KMS-11 (cell line): Measurements from ENCODE around the gene TFR2.

ENCODE experiments used
- H2AFZ ChIP-seq: fragments of 200-600 bp; sonication (generic); 2 replicates; pipeline ENCODE4 v1.6.1; 2016; ENCODE audit warnings: antibody characterized with exemption, mixed run types, low read depth
- H3K27ac ChIP-seq: fragments of 200-600 bp; sonication (generic); 2 replicates; pipeline ENCODE4 v1.6.1; 2016; ENCODE audit warnings: mild to moderate bottlenecking, mixed run types
- H3K27me3 ChIP-seq: fragments of 200-600 bp; sonication (generic); 2 replicates; pipeline ENCODE4 v1.6.1; 2017; ENCODE audit warnings: mild to moderate bottlenecking, low read depth, mixed run types, moderate library complexity; ENCODE audit not compliant: insufficient read depth
- H3K36me3 ChIP-seq: fragments of 200-600 bp; sonication (generic); 2 replicates; pipeline ENCODE4 v1.6.1; 2017; ENCODE audit warnings: mild to moderate bottlenecking, mixed run types; ENCODE audit not compliant: insufficient read depth
- H3K4me1 ChIP-seq: fragments of 200-600 bp; sonication (generic); 2 replicates; pipeline ENCODE4 v1.6.1; 2016; ENCODE audit warnings: mild to moderate bottlenecking, low read depth, mixed run types; ENCODE audit not compliant: poor library complexity, severe bottlenecking
- H3K4me2 ChIP-seq: fragments of 200-600 bp; sonication (generic); 2 replicates; pipeline ENCODE4 v1.7.0; 2016; ENCODE audit warnings: mild to moderate bottlenecking, mixed run types
- H3K4me3 ChIP-seq: fragments of 200-600 bp; sonication (generic); IDR thresholded peaks from 2 replicates; pipeline ENCODE4 v1.6.1; 2017; ENCODE audit warnings: low read depth, low read length, mixed read lengths; ENCODE audit not compliant: insufficient read depth
- H3K79me2 ChIP-seq: fragments of 200-600 bp; sonication (generic); 2 replicates; pipeline ENCODE4 v1.6.1; 2016; ENCODE audit warnings: low read depth, mixed run types; ENCODE audit not compliant: insufficient read depth
- H3K9ac ChIP-seq: fragments of 200-600 bp; sonication (generic); 2 replicates; pipeline ENCODE4 v1.6.1; 2016; ENCODE audit warnings: mild to moderate bottlenecking, mixed run types
- H4K20me1 ChIP-seq: fragments of 200-600 bp; sonication (generic); 2 replicates; pipeline ENCODE4 v1.6.1; 2016; ENCODE audit warnings: mild to moderate bottlenecking, mixed run types; ENCODE audit not compliant: insufficient read depth
- CTCF ChIP-seq: fragments of 200-600 bp; sonication (generic); conservative IDR thresholded peaks from 2 replicates; pipeline ENCODE4 v1.6.1; 2017; ENCODE audit warnings: low read depth, mild to moderate bottlenecking, antibody characterized with exemption, low read length, moderate library complexity, mixed read lengths

TFR2 gene

GRCh38 chr7:100630066-100630465 lies 11.3 kb downstream of the TFR2 start:
- H3K36me3 ChIP-seq, result no peaks in the 10 kb centered on the region
- no peak overlapping the region for H3K9ac ChIP-seq
- peaks cover 9% of the 10 kb centered on the region for H3K4me1 ChIP-seq

GRCh38 chr7:100629117-100629716 lies 12.1 kb downstream of the TFR2 start:
- H3K4me1 ChIP-seq, result peaks cover 9% of the 10 kb centered on the region
- peak; percentile 50; the same call in 1 of the 2 replicates for TF ChIP-seq CTCF
- H3K4me2 ChIP-seq, result no peak overlapping the region

More at GRCh38 chr7:100630066-100630465, 11.3 kb downstream of the TFR2 start:
- no peaks in the 10 kb centered on the region for H3K79me2 ChIP-seq
- H3K27ac ChIP-seq, result no peak overlapping the region
- no peak overlapping the region for H2AFZ ChIP-seq
- H3K4me3 ChIP-seq, result no peak overlapping the region
- H3K4me2 ChIP-seq, result no peak overlapping the region
- no peaks in the 10 kb centered on the region for H4K20me1 ChIP-seq
- peaks cover under 1% of the 10 kb centered on the region; the same call in 1 of the 2 replicates for H3K27me3 ChIP-seq
- TF ChIP-seq CTCF, result no peak

GRCh38 chr7:100627238-100627549 lies 14.2 kb downstream of the TFR2 start:
- no peak for TF ChIP-seq CTCF
- no peak overlapping the region for H3K4me3 ChIP-seq
- H4K20me1 ChIP-seq, result no peaks in the 10 kb centered on the region
- H3K36me3 ChIP-seq, result no peaks in the 10 kb centered on the region
- H3K79me2 ChIP-seq, result no peaks in the 10 kb centered on the region
- peak overlapping the region; percentile 70; the same call in 1 of the 2 replicates for H3K9ac ChIP-seq
- H2AFZ ChIP-seq, result peak overlapping the region; percentile 91; the same call in 1 of the 2 replicates
- H3K4me1 ChIP-seq, result peaks cover 4% of the 10 kb centered on the region
- peak overlapping the region; percentile 88; the same call in 1 of the 2 replicates for H3K4me2 ChIP-seq
- no peak overlapping the region for H3K27ac ChIP-seq
- H3K27me3 ChIP-seq, result peaks cover 28% of the 10 kb centered on the region

More at GRCh38 chr7:100629117-100629716, 12.1 kb downstream of the TFR2 start:
- Histone ChIP-seq H3K27ac (no peak overlapping the region), H3K27me3 (peaks cover 7% of the 10 kb centered on the region), H3K79me2 (no peaks in the 10 kb centered on the region), H2AFZ (no peak overlapping the region), H4K20me1 (no peaks in the 10 kb centered on the region), H3K4me3 (no peak overlapping the region), H3K9ac (no peak overlapping the region), H3K36me3 (no peaks in the 10 kb centered on the region)

- peak overlapping the region; percentile 70; the same call in 1 of the 2 replicates for H3K9ac ChIP-seq
- no peaks in the 10 kb centered on the region for H3K36me3 ChIP-seq
- TF ChIP-seq CTCF, result no peak
- H4K20me1 ChIP-seq, result no peaks in the 10 kb centered on the region
- H3K27me3 ChIP-seq, result peaks cover 33% of the 10 kb centered on the region
- H3K4me1 ChIP-seq, result peaks cover 4% of the 10 kb centered on the region
- peak overlapping the region; percentile 91 for H2AFZ ChIP-seq
- no peaks in the 10 kb centered on the region for H3K79me2 ChIP-seq
- no peak overlapping the region for H3K27ac ChIP-seq
- H3K4me3 ChIP-seq, result no peak overlapping the region
- H3K4me2 ChIP-seq, result peak overlapping the region; percentile 88
Observed at GRCh38 chr7:100626530-100627237, 14.7 kb downstream of the TFR2 start.
